Uterus (tissue), 4 donors: Measurements from ENCODE around the gene NANOS2. TPM values are rescaled to one million over a fixed set of nuclear protein-coding genes. Genes with fewer than 3 reads are reported as not detected.

Experiments
- DNase-seq, 2 donors: peaks; one replicate each; pipeline ENCODE4 v3.0.0-alpha.2; 2019 to 2020
- H3K27ac ChIP-seq, 2 donors: fragments of 200-600 bp; sonication (generic); 1 replicate in 1 of 2; 2 replicates in 1 of 2; pipeline ENCODE4 v1.5.1; 2016 to 2018
- H3K27me3 ChIP-seq, 2 donors: fragments of 200-600 bp; sonication (generic); one replicate each; pipeline ENCODE4 v1.5.1; 2018 to 2019; ENCODE audit warnings: control low read depth in 1 of 2
- H3K36me3 ChIP-seq, 2 donors: fragments of 200-600 bp; sonication (generic); one replicate each; pipeline ENCODE4 v1.5.1; 2019; ENCODE audit warnings: control low read depth in 1 of 2
- H3K4me1 ChIP-seq, 2 donors: fragments of 200-600 bp; sonication (generic); one replicate each; pipeline ENCODE4 v1.5.1; 2018 to 2019; ENCODE audit warnings: control low read depth in 1 of 2
- H3K4me3 ChIP-seq, 2 donors: fragments of 200-600 bp; sonication (generic); 1 replicate in 1 of 2; 2 replicates in 1 of 2; pipeline ENCODE4 v1.5.1; 2018 to 2019; ENCODE audit warnings: mild to moderate bottlenecking in 1 of 2
- H3K9me3 ChIP-seq, 2 donors: fragments of 200-600 bp; sonication (generic); one replicate each; pipeline ENCODE4 v1.5.1; 2019; ENCODE audit warnings: control low read depth in 1 of 2
- POLR2A ChIP-seq, 2 donors: fragments of 450-650 bp; IDR thresholded peaks; one replicate each; pipeline ENCODE4 v1.6.1; 2016; ENCODE audit warnings: antibody characterized with exemption in 2 of 2, mild to moderate bottlenecking in 1 of 2, moderate library complexity in 1 of 2
- intact Hi-C: fragments of 100-400 bp; cut with DNase I; formaldehyde crosslinking; loops from one replicate; pipeline ENCODE4 v1.15.1; 2023; ENCODE audit warnings: low total_unique reads
- total RNA-seq, 4 donors: library from RNA; depleted of rRNA in 3 of 4; stranded (reverse); fragments of >200 nt in 3 of 4; gene quantifications; one replicate each; pipeline versions ENCODE4 v1.1.0 to v1.2.4, GENCODE V29; 2014 to 2023
- TF ChIP-seq, protein P1 (sequence below), 4 experiments: fragments of 200-600 bp in 2 of 4; fragments of 450-650 bp in 2 of 4; sonication (generic) in 2 of 4; IDR thresholded peaks; one replicate each; pipeline ENCODE4 v1.5.1; 2016 to 2019; ENCODE audit warnings: antibody characterized with exemption in 4 of 4, mild to moderate bottlenecking in 2 of 4, moderate library complexity in 1 of 4
- donor health status: DM: yes; HTN: yes; CAD: no.

The NANOS2 gene
- total RNA-seq, 4 donors from 2014 or later, result not detected

DNA sequence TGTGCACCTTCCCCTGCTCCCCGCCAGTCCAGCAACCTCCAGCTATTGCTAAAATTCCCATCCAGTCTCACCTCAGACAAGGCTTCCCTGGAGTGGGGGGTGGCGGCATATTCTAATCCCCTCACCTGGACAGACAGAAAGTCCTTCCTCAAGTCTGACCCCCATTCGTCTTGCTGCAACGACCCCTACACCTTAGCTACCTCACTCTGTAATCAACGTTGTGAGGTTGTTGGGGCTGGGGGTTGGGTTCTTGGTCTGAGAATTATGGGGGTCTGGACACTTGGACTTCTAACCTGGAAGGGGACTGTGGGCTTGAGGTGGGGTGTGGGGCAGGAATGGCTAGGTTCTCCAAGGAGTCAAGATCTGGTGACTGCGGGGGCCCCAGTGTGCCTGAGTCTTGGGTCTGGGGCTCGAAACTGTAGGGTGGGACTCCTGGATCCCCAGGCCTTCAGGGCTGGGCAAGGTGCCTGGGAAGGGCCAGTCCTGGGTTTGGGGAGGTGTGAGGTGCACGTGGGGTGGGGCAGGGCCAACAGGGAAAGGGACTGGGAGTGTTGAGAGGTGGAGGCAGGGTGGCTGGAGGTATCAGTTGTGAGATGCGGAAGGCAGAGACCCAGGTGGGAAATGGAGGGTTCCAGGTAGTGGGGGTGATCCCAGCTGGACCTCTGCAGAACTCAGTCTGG lies 49.2 kb downstream of the NANOS2 start:
- peaks cover 7 to 9% of the 10 kb centered on the region in 2 donors for H3K27me3 ChIP-seq
- H3K9me3 ChIP-seq, result no peaks in the 10 kb centered on the region
- TF ChIP-seq, protein P1, sequence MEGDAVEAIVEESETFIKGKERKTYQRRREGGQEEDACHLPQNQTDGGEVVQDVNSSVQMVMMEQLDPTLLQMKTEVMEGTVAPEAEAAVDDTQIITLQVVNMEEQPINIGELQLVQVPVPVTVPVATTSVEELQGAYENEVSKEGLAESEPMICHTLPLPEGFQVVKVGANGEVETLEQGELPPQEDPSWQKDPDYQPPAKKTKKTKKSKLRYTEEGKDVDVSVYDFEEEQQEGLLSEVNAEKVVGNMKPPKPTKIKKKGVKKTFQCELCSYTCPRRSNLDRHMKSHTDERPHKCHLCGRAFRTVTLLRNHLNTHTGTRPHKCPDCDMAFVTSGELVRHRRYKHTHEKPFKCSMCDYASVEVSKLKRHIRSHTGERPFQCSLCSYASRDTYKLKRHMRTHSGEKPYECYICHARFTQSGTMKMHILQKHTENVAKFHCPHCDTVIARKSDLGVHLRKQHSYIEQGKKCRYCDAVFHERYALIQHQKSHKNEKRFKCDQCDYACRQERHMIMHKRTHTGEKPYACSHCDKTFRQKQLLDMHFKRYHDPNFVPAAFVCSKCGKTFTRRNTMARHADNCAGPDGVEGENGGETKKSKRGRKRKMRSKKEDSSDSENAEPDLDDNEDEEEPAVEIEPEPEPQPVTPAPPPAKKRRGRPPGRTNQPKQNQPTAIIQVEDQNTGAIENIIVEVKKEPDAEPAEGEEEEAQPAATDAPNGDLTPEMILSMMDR (IDR thresholded peaks at IDR 0.05), result no peak
- no peak for TF ChIP-seq POLR2A (IDR thresholded peaks at IDR 0.05)
- H3K27ac ChIP-seq, result no peak overlapping the region
- no peaks in the 10 kb centered on the region for H3K36me3 ChIP-seq
- H3K4me1 ChIP-seq, result peaks cover 0 to 11% of the 10 kb centered on the region in 2 donors
- intact Hi-C loops, result no loop called here
- H3K4me3 ChIP-seq, result no peak overlapping the region
- DNase-seq, result no peak

DNA sequence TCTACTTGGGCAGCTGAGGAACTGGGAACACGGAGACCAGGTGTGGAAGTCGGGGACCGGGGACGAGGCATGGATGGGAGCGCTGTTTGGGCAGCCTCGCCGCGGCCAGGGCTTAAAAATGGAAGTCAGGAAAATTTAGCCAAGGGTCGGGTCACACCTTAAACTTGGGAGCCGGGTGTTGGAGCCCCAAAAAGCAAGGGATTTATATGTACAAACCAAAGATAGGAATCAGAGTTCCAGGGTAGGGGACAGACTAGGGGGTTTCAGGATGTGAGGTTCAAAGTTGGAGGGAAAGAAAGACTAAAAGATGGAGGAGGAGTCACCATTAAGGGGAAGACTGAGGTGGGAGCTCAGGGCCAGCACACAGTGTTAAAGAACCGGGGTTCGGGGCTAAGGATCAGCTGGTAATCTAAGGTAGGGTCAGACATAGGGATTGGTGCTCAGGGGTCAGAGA lies 49.9 kb downstream of the NANOS2 start:
- no peak overlapping the region for H3K27ac ChIP-seq
- TF ChIP-seq, protein P1 (IDR thresholded peaks at IDR 0.05), result no peak
- no peak for TF ChIP-seq POLR2A (IDR thresholded peaks at IDR 0.05)
- peaks cover 0 to 11% of the 10 kb centered on the region in 2 donors for H3K4me1 ChIP-seq
- no peaks in the 10 kb centered on the region for H3K36me3 ChIP-seq
- no peak for DNase-seq
- intact Hi-C loops, result no loop called here
- peak overlapping the region in 1 of 2 donors; percentile 25 for H3K4me3 ChIP-seq
- H3K9me3 ChIP-seq, result no peaks in the 10 kb centered on the region
- H3K27me3 ChIP-seq, result peaks cover 7 to 9% of the 10 kb centered on the region in 2 donors

DNA sequence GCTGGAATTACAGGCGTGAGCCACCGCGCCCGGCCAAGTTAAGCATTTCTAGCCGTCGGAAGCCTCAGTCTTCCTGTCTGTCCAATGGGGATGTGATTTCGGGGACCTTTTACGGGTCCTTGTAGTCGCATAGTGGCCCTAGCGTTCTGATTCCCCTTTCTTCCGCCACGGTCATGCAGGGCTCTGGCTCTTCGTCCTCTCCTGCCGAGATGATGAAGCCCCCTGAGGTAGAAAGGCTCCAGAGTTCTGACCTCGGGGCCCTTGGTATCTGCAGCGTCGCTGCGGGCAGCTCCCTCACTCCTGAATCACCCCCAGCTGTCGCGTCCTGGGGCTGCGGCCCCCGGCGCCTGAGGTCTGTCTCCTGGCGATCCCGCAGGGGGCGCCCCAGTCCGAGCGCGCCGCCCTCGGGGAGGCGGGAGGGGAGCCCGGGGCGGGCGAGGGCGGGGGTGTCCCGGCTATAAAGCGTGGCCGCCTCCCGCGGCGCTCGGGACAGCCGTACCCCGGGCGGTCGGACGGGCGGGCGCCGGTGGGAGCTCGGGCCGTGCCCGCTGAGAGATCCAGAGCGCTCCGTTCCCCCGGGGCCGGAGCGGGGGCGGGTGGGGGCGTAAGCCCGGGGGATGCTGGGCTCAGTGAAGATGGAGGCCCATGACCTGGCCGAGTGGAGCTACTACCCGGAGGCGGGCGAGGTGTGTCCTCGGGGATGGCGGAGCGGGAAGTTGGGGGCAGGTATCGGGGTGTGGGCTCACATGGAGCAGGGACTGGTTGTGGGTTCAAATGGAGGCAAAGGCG lies 50.5 kb downstream of the NANOS2 start, which contains the start of gene FOXA3:
Gene FOXA3, plus strand, starts transcription at position 487 of the 789 bp plus-strand sequence. Its CDS starts 131 bp downstream, at position 618.
- intact Hi-C loops, result no loop called here
- peak in 1 of 2 donors; percentile 28 for DNase-seq

DNA sequence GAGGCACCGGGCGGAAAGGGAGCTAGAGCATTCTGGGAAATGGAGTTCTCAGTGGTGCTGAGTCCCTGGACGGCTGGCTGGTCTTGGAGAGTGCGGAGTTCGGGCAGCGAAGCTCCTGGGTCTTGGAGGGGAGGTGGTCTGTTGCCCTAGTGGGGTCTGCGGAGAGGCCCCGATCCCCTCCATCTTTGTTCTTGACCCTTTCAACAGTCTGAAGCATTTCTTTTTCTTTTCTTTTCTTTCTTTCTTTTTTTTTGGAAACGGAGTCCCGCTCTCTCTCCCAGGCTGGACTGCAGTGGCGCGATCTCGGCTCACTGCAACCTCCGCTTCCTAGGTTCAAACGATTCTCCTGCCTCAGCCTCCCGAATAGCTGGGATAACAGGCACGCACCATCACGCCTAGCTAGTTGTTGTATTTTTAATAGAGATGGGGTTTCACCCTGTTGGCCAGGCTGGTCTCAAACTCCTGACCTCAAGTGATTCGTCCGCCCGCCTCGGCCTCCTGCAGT lies 51.2 kb downstream of the NANOS2 start:
- no peak overlapping the region for H3K27ac ChIP-seq

More for the DNA sequence above, 50.5 kb downstream of the NANOS2 start, which contains the start of gene FOXA3:
- H3K27me3 ChIP-seq, result peaks cover 7 to 9% of the 10 kb centered on the region in 2 donors
- no peaks in the 10 kb centered on the region for H3K9me3 ChIP-seq
- H3K4me3 ChIP-seq, result peak within 1 kb of the TSS; percentile 29 to 99
- H3K27ac ChIP-seq, result no peak within 1 kb of the TSS
- no peaks in the 10 kb centered on the region for H3K36me3 ChIP-seq
- TF ChIP-seq POLR2A (IDR thresholded peaks at IDR 0.05), result no peak
- TF ChIP-seq, protein P1 (IDR thresholded peaks at IDR 0.05), result peak; percentile 34 to 62 (median 44)
- H3K4me1 ChIP-seq, result peaks cover 0 to 11% of the 10 kb centered on the region in 2 donors

More for the DNA sequence above, 51.2 kb downstream of the NANOS2 start:
- Histone ChIP-seq H3K4me3 (peak overlapping the region; percentile 29 to 99), H3K27me3 (peaks cover 7 to 9% of the 10 kb centered on the region in 2 donors), H3K9me3 (no peaks in the 10 kb centered on the region), H3K4me1 (peaks cover 0 to 11% of the 10 kb centered on the region in 2 donors), H3K36me3 (no peaks in the 10 kb centered on the region)
- intact Hi-C loops, result no loop called here
- TF ChIP-seq, protein P1 (IDR thresholded peaks at IDR 0.05), result no peak
- peak in 1 of 2 donors; percentile 1 for TF ChIP-seq POLR2A (IDR thresholded peaks at IDR 0.05)
- DNase-seq, result no peak

Other genes with a start within 250 kb of the NANOS2 start
- under 1 TPM in 1 of 4 donors, not detected in 3; 0.98 TPM for gene GIPR, start 246.6 kb downstream of the NANOS2 start, total RNA-seq
- gene SNRPD2, start 222.8 kb downstream of the NANOS2 start, total RNA-seq, result 100 to 1,000 TPM in 3 of 4 donors, 10 to 100 TPM in 1; 96.0 to 386 (median 310) TPM
- 10 to 100 TPM in 1 of 4 donors, 1 to 10 TPM in 2, not detected in 1; 6.5 to 18.2 (median 9.5) TPM for gene QPCTL, start 222.1 kb downstream of the NANOS2 start, total RNA-seq
- 10 to 100 TPM in 3 of 4 donors, 1 to 10 TPM in 1; 7.0 to 36.1 (median 15.2) TPM for gene FBXO46, start 183.9 kb downstream of the NANOS2 start, total RNA-seq
- not detected for gene MEIOSIN, start 181.3 kb downstream of the NANOS2 start, total RNA-seq
- gene SIX5, start 145.5 kb downstream of the NANOS2 start, total RNA-seq, result 10 to 100 TPM in 2 of 4 donors, 1 to 10 TPM in 2; 4.4 to 48.9 (median 12.5) TPM
- 100 to 1,000 TPM in 1 of 4 donors, 10 to 100 TPM in 3; 15.3 to 211 (median 43.8) TPM for gene DMPK, start 132.3 kb downstream of the NANOS2 start, total RNA-seq
- gene DMWD, start 121.9 kb downstream of the NANOS2 start, total RNA-seq, result 100 to 1,000 TPM in 1 of 4 donors, 10 to 100 TPM in 2, 1 to 10 TPM in 1; 4.4 to 103 (median 36.9) TPM
- under 1 TPM in 2 of 4 donors, not detected in 2; 0.14 to 0.40 TPM for gene RSPH6A, start 99.5 kb downstream of the NANOS2 start, total RNA-seq
- gene SYMPK, start 51.6 kb downstream of the NANOS2 start, total RNA-seq, result 10 to 100 TPM; 32.0 to 72.6 (median 46.4) TPM
- not detected for gene FOXA3, start 50.5 kb downstream of the NANOS2 start, total RNA-seq
- gene IRF2BP1, start 28.6 kb downstream of the NANOS2 start, total RNA-seq, result 10 to 100 TPM in 3 of 4 donors, 1 to 10 TPM in 1; 8.2 to 38.4 (median 23.3) TPM
- 10 to 100 TPM in 1 of 4 donors, 1 to 10 TPM in 2, under 1 TPM in 1; 0.62 to 13.2 (median 2.8) TPM for gene MYPOP, start 12.2 kb downstream of the NANOS2 start, total RNA-seq
- gene NOVA2, start 59.1 kb upstream of the NANOS2 start, total RNA-seq, result 10 to 100 TPM in 1 of 4 donors, 1 to 10 TPM in 3; 1.5 to 17.6 (median 2.4) TPM
- 10 to 100 TPM in 2 of 4 donors, 1 to 10 TPM in 2; 1.2 to 21.5 (median 10.1) TPM for gene CCDC61, start 80.7 kb upstream of the NANOS2 start, total RNA-seq
- not detected for gene PGLYRP1, start 108.3 kb upstream of the NANOS2 start, total RNA-seq
- gene IGFL4, start 126.2 kb upstream of the NANOS2 start, total RNA-seq, result not detected
- gene IGFL3, start 209.9 kb upstream of the NANOS2 start, total RNA-seq, result not detected
- gene IGFL2, start 233.5 kb upstream of the NANOS2 start, total RNA-seq, result under 1 TPM in 1 of 4 donors, not detected in 3; 0.61 TPM